Suppressor macrophage (primary cell): ENCODE data around the gene EGFL7.

Source experiments
- DNase-seq, 4 experiments: peaks; one replicate each; pipeline ENCODE4 v3.0.0-alpha.2; 2020 to 2022

The EGFL7 gene

DNA sequence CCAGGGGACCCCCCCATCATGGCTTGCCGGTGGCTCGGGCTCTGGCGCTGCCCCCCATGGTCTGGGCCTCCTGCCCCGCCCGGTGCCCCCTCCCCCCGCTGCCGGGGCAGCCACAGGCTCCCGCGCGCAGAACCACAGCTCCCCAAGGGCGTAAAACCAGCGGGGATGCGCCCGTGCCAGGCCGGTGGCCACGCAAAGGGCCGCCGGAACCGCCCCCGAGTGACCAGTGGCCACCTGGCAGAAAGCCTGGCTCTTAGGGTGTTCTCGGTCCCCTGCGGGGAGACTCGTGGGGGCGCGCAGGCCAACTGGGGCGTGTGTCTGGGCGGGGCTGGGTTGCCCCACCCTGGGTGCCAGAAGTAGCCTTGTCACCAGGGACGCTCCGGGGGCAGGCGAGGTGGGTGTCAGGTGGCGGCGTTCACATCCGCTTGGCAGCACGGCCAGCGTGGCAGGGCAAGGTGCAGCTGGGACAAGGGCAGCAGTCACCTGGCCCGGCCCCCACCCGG is 25.1 kb downstream of the EGFL7 start:
- DNase-seq, result no peak

DNA sequence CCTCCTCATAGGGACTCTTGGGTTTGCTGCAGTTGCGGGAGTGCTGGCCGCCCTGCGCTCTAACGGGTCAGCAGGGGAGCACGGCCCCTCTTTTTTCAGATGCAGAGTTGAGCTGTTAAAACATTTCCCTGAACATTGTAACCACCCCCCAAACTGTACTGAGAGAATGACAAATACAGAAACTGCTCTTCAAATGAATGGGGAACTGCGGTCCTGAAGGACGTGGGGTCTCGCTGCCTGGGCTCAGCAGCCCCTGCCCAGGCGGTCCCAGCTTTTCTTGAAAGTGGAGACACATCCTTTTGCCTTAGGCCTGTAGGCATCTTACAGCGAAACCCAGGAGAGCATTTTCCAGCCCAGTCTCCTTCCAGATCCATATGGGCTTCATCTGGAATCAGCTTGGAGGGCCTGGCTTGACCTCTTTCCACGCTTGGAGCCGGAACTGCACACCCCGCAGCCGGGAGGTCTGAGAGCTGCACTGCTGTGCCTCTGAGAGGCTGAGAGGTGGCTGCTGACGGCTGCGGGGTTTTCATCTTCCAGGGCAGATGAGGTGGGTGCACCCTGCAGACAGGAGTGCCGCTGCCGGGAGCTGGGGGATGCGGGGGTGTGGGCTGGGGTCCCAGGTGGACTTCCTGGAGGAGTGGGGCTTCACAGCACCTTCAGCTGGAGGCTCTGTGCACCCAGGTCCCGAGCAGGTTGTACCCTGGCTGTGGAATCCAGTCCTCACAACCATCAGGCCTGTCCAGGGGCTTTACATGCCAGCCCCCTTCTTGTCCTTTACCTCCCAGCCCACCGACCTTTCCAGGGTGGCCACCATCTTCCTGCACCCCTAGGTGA is 25.8 kb downstream of the EGFL7 start:
- DNase-seq, result peak in 1 of 4 experiments; percentile 28

DNA sequence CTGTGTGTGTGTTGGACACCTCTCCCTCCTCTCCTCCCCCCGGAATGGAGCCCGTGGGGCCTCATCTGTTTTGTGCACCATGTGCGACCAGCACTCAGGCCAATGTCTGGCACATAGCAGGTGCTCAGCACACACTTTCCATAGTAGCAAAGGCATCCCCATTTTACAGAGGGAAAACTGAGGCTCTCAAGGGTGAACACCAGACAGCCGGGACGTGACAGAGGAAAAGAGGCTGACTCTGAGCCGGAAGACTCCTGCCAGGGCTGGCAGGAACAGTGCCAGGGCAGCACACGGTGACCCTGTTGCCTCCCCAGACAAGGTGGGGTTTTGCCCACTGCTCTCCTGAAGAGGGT is 26.4 kb downstream of the EGFL7 start:
- no peak for DNase-seq

DNA sequence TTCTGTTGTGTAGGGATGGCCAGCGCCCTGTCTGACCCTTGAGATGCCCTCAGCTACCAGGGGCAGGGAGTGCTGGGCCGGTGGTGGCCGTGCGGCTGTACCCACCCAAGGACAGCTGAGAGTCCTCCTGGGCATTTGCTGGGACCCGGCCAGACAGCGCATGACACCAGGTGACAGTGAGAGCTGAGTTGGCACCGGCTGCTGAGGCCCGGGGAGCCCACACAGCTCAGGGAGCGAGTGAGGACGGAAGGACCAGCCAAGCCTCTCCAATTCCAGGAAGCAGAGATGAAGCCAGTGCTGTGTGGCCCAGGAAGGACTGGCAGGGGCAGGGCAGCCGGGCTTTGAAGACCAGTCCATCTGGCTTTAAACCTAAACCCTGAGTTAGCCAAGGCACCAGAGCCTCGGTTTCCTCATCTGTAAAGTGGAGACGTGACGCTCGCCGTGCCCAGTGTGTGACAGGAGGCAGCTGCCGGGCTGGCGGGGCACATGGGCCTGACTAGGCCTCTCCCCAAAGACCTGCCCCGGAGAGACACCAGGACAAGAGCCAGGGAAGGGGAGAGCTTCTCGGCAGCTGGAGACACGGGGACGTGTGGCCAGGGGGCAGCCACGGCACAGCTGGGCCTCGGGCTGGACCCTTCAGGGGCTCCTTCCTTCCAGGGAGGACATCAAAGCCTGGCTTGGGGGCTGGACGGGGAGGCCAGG is 27.5 kb downstream of the EGFL7 start:
- no peak for DNase-seq

DNA sequence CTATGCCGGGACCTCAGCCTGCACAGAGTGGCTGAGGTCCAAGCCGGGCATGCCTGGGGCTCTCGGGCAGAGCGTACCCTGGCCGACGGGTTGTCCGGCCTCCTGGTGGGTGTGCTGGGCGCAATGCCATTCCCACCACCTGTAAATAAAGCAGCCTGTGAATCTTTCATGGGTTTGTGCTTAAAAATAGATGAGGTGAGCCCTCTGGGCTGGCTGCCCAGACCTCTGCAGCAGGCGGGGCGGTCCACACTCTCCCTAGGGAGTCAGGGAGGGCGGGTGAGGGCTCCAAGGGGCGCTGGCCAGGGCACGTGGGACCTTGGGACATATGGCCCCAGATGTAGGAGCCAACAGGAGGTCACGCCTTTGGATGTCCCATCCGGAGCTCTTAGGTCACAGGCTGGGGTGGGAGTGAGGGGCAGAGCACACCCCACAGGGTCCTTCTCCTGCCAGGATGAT is 28.1 kb downstream of the EGFL7 start:
- no peak for DNase-seq

DNA sequence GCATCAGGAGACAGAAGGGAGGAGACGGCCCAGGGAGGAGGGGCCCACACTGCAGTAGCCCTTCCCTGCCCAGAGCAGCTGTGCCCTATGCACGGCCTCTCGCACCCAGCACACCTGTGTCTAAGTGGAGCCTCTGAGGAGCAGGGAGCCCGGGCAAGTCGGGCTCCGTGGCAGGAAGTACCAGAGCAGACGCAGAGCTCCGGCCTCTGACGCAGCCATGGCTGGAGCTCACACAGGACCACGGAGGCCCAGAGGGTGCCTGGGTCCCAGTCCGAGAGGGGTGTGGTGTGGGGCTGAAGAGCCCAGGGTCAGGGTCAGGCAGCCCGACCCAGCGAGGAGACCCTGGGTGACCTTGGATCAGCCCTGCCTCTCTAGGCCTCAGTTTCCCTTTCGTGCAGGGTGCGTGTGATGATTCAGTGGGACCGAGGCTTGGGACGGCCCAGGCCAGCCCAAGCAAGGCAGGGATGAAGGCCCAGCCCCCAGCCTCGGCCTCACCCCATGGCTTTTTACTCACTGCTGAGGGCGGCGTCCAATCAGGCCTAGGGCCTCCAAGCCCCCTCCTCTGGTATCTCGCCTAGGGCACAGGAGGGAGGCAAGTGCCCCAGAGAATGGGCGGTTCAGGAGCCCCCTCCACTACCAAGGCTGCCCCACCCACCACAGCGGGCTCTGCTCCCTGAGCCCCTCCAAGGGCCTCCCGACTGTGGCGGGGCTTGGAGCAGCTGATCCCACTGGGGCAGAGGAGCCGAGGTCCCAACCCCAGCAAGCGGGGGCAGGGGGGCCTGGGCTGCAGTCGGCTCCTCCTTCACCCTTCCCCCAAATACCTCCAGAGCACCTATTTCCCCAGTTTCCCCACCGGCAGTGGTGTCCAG is 28.8 kb downstream of the EGFL7 start:
- DNase-seq, result no peak

DNA sequence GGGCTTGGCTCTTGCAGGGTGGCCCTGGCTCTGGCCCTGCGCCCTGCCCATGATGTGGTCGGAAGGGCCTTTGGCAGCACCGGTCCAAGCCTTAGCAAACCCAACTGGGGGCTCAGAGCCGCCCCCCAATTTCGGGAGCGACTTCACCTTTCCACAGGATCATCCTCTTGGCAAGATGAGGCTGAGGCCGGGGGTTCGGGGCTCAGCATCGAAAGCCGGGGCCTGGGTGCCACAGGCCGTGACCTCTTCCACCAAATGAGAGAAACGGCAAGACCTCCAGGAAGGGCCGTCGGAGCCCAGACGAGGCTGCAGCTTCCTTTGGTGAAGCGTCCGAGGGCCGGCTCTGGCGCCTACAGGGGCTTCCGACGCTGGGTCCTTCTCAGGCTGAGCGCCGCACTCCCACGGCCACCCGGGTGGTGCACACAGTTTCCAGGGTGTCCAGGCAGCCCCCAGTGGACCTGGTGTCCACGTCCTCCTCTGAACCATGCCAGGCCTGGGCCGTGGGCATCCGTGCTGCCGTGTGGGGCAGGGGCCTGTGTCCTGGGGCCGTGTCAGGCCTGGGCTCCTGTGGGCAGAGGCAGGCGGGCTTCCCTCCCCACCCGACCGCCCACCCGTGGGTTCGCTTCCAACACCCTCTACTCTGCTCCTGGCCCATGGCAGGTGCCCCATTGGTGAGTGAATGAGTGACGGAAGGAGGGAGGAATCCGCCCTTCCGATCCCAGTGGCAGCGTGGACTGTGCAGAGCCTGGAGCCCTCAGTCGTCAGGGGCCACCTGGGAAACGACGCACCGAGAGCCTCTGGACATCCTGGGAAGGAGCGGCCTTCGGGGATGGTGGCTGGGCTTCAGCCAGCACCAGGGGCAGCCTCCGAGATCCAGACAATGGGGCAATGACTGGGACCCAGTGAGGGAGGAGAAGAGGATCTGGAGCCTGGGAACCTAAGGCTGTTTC is 29.7 kb downstream of the EGFL7 start:
- DNase-seq, result no peak

DNA sequence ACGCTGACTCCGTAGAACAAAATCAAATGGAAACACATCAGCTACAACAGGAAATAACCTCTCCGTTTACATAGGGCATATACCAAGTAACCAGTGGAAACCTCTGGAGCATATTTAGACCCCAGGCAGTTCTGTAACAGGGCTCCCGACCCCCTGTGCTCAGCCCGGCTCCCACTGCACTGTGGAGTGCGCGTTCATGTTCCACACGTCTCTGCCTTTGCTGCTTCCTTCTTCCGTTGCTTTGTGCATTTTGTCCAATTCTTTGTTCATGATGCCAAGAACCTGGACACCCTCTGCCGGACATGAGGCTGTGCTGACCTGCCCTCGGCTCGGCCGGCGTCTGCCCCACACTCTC is 30.4 kb downstream of the EGFL7 start:
- no peak for DNase-seq

DNA sequence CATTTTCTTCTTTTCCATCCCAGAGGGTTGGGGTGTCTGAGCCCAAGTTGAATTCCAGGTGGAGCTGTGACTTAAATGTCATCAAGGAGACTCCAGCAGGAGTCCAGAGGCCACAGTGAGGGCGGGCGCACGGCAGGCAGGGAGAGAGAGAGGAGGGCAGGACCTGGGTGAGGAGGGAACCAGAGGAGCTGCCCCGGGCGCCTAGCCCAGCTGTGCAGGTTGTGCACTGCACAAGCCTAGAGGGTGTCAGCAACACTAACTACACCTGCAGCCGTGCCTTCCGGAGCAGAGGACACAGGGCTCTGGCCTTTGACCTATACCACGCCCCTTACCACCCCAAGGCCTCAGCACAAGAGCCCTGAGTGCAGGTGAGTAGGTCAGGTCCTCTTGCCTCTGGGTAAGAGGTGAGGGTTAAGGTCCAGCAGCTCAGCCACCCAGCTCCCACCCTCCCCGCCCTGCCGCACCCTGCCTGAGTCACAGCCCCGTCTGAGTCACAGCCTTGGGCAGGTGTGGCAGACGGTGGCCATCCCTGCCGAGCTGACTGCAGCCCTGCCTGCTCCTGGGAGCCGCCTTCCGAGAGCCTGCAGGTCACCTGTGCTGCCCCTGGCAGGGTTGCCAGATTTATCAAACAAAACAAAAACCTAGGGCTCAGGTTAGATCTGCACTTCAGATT is 30.9 kb downstream of the EGFL7 start:
- DNase-seq, result no peak

DNA sequence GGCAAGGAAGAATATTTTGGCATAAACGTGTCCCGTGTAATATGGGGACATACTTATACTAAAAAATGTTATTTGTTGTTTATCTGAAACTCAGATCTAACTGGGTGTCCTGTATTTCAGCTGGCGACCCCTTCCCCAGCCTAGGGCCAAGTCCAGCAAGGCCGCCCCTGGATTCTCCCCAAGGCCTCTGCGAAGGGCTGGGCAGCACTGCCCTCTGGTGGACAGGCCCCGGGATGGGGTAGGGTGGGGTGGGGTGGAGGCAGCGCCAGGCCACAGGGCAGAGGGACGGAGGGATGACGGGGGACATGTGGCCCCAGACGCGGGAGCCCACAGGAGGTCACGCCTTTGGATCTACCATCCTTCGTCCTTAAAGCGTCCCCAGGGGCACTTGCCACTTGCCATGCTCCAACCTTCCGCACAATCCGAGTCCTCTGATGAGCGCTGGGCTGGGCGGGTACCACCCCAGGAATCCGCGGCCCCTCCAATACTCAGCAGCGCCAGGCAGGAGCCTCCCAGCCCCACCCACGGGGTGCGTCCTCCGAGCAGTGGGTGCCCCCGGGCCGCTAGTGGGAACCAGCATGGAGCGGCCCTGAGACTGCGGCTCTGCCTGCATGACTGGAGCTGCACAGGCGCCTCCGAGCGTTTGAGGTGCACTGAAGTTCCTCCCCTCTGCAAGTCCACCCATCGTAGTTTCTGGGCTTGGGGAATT is 31.6 kb downstream of the EGFL7 start:
- DNase-seq, result peak; percentile 71 to 89 (median 80)

DNA sequence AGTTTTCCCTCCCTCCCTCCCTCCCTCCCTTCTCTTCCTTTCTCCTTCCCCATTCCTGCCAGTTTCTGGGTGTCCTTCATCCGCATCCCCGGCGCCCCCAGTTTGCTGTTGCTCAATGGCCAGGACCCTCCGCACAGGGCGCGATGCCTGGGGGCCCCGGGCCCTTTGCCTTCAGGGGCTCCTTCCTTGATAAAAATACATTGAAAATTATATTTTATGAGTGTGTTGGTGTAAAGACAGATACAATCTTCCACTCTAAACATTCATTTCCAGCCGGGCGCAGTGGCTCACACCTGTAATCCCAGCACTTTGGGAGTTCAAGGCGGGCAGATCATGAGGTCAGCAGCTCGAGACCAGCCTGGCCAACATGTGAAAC is 32.1 kb downstream of the EGFL7 start:
- no peak for DNase-seq

DNA sequence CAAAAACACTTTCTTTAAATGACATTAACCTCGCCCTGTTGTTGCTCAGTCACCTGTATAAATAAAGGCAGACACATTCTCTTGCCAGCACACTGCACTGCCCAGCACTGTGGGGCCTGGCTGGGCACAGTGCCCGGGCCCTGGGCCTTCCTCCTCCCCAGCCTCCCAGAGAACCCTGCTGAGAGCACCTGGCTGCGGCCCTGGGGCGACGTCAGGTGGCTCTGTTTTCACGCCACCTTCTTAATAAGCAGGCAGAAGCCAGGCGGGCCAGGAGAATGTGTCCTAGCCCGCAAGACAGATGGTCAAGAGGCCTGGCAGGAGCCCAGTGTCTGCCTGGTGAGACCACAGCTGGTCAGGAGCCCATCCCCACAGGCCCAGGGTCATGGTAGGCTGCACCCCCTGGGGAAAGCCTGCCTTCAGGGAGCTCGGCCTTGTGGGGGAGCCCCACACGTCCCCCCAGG is 32.7 kb downstream of the EGFL7 start:
- no peak for DNase-seq

DNA sequence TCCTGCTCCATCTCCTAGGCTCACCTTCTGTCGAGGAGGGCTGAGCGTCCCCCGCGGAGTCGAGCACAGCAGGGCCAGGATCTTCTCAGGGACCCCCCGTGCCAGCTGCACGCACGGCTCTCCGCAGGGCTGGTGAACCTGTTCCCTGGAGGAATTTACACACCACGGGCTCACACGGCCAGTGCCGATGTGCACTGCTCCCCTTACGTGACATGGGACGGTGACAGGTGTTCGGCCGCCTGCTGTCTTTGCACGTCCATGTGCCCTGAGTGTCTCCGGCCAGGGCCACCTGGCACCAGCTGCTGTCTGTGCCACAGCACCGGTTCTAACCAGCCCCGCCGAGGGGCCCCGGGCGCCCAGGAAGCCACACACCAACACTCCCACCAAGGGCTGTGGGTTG is 33.2 kb downstream of the EGFL7 start:
- no peak for DNase-seq

DNA sequence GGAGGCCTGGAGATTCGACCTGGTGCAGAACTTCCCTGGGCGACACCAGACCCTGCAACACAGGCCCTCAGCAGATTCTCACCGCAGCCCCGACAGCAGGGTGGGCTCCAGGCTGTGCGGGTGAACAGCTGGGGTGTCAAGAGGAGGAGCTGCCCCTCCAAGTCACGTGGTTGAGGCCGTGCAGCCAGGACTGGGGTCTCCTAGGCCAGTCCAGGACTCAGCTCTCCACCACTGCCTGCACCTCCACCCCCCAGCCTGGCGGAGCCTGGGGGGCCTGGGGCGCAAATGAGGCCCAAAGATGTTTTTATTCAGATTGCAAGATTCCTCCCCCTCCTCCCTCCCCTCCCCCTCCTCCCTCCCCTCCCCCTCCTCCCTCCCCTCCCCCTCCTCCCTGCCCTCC is 33.8 kb downstream of the EGFL7 start:
- DNase-seq, result no peak

DNA sequence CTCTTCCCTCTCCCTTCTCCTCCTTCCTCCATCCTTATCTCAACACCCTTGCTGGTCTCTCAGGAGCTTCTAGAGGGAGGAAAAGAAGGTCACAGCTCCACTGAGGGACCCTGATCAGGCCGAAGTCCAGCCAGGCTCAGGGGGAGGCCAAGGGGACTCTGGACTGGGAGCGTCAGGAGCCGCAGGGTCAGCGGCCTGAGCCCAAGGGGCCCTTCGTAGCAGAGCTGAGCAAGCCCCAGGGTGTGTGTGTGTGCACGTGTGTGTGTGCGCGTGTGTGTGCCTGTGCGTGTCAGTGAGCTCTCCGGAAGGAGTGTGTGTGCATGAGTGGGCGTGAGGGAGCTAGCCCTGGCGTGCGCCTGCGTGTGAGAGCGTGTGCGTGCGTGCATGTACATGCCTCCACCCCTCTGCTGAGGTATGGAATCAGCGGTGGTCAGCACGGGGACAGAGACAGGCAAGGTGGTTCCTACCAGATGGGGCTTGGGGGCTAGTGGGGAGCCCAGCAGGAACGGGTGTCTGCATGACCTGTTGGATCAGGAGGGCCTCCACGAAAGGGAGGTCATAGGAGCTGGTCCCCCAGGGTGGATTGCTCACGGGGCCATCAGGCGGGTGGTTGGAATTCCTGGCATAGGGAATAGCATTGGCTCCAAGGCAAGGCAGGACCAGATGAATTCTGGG is 34.6 kb downstream of the EGFL7 start:
- no peak for DNase-seq

DNA sequence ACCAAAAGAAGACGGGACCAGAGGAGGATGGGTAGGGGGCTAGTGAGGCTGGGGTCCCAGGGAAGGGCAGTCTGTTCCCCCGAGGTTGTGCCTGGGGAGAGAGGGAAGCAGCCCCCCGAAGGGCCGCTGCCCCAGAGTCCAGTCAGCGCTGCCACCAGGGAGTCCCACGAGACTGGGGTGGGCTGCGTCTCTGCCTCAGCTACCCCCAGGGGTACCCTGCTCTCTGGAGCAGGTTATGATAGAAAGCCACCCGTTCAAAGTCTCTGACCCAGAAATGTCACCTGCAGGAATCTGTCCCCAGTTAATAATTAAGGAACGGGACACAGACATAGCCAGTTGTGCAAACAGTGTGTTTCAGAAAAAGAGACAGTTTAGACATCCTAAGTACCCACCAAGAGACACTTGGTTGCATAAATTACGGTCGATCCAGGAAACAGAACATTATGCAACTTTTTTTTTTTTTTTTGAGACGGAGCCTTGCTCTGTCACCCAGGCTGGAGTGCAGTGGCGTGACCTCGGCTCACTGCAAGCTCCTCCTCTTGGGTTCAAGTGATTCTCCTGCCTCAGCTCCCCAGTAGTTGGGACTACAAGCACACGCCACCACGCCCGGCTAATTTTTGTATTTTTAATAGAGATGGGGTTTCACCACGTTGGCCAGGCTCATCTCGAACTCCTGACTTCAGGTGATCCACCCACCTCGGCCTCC is 35.3 kb downstream of the EGFL7 start:
- DNase-seq, result peak; percentile 47 to 85 (median 78)

DNA sequence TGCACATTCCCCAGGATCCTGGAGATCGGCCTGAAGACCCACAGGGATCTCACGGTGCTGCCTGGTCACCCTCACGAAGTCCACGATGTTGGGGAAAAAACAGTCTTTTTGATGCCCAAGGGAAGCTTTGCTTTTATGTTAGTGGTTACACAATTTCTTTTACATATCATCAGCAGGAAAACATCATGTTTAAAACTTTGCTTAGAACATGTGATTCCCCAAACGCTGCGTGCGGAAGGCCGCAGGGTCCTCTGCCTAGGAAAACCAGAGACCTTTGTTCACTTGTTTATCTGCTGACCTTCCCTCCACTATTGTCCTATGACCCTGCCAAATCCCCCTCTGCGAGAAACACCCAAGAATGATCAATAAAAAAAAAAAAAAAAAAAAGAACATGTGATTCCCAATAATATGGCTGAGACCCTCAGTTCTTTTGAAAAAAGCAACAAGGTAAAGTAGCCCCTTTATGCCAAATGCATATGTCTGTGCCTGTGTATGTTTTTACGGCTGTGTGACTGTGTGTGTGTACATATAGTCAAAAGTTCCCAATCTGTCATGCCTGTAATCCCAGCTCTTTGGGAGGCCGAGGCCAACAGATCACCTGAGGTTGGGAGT is 36.0 kb downstream of the EGFL7 start:
- DNase-seq, result peak in 1 of 4 experiments; percentile 30

DNA sequence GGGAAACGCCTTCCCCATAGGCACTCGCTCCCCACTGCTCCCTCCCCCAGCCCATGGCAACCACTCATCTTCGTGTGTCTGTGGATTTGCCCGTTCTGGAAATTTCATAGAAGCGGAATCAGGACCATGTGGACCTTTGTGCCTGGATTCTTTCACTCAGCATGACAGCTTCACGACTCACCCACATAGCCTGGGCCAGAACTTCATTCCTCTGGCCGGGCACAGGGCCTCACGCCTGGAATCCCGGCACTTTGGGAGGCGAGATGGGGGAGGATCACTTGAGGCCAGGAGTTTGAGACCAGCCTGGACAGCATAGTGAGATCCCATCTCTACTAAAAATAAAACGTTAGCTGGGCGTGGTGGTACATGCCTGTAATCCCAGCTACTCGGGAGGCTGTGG is 37.6 kb downstream of the EGFL7 start:
- no peak for DNase-seq
